K562 (cell line): ENCODE results near the gene TNIK. TPM values are rescaled to one million over a fixed set of nuclear protein-coding genes. Genes with fewer than 3 reads are reported as not detected.

Experiments
- ATAC-seq: fragments of 200-7000 bp; cut with Tn5 transposase; 3 replicates; pipeline ENCODE4 v1.9.1; 2020; ENCODE audit warnings: moderate library complexity
- BruUV-seq: library from RNA; stranded (reverse); fragments of 400-500 nt; replicated peaks from 2 replicates; lab custom pipeline; 2021; lab: Mats Ljungman, UMichigan
- CTCF ChIA-PET: fragments of 300-600 bp; formaldehyde crosslinking; extraction: SDS; loops from one replicate; lab custom pipeline; 2021; ENCODE audit warnings: low intra/inter-chr PET ratio; lab: Yijun Ruan, JAX
- POLR2A ChIA-PET: fragments of 300-600, 350-650 bp; sonication (Branson Sonifier 250); formaldehyde crosslinking; extraction: SDS; loops from one replicate; lab custom pipeline; 2021; ENCODE audit warnings: antibody characterized with exemption, inconsistent platforms; lab: Yijun Ruan, JAX
- DNase-seq, 4 experiments: peaks; one replicate each; pipeline versions ENCODE4 v3.0.0 to v3.0.0-alpha.2; 2011 to 2018; ENCODE audit warnings: low spot score in 3 of 4, mixed read lengths in 3 of 4; ENCODE audit errors: extremely low read depth in 1 of 4
- FAIRE-seq: peaks from 2 replicates; lab custom pipeline; 2011; peaks lifted over from hg19 to GRCh38; lab: Jason Lieb, UNC
- H2AFZ ChIP-seq: 2 replicates; pipeline ENCODE4 v1.6.0; 2011; ENCODE audit warnings: low read depth, low read length, control low read depth, inconsistent platforms
- H3K27ac ChIP-seq: fragments of 200-600 bp; 3 replicates; pipeline ENCODE4 v1.8.0; 2011; ENCODE audit warnings: low read depth, mild to moderate bottlenecking, control low read depth, inconsistent platforms, low read length, moderate library complexity, mixed read lengths; ENCODE audit errors: extremely low read depth
- H3K27me3 ChIP-seq, 2 experiments: fragments of 300-600 bp in 1 of 2; 2 replicates in 1 of 2; 3 replicates in 1 of 2; pipeline versions ENCODE4 v1.6.0 to v1.8.0; 2011; ENCODE audit warnings: inconsistent platforms in 2 of 2, low read length in 2 of 2, mild to moderate bottlenecking in 1 of 2, mixed read lengths in 1 of 2, moderate library complexity in 1 of 2; ENCODE audit not compliant: control insufficient read depth in 2 of 2, insufficient read depth in 2 of 2
- H3K36me3 ChIP-seq: fragments of 300-600 bp; 3 replicates; pipeline ENCODE4 v1.8.0; 2011; ENCODE audit warnings: mild to moderate bottlenecking, low read length, inconsistent platforms; ENCODE audit not compliant: control insufficient read depth, insufficient read depth
- H3K4me1 ChIP-seq, 2 experiments: fragments of 200-600 bp in 1 of 2; replicated peaks in 1 of 2; 2 replicates in 1 of 2; 3 replicates in 1 of 2; pipeline versions ENCODE4 v1.5.1 to v1.8.0; 2011; ENCODE audit warnings: inconsistent platforms in 2 of 2, low read length in 2 of 2, mild to moderate bottlenecking in 1 of 2, mixed read lengths in 1 of 2, moderate library complexity in 1 of 2; ENCODE audit not compliant: control insufficient read depth in 2 of 2, insufficient read depth in 2 of 2
- H3K4me2 ChIP-seq: 2 replicates; pipeline ENCODE4 v1.6.1; 2011; ENCODE audit warnings: low read length, control low read depth, inconsistent platforms, mixed read lengths; ENCODE audit not compliant: insufficient read depth
- H3K4me3 ChIP-seq: fragments of 200-600 bp; sonication (generic), shearing (Covaris generic); 2 replicates; pipeline ENCODE4 v1.5.1; 2016; ENCODE audit warnings: control low read depth, inconsistent platforms
- H3K79me2 ChIP-seq: fragments of 200-600 bp; 3 replicates; pipeline ENCODE4 v1.8.0; 2011; ENCODE audit warnings: low read length, inconsistent platforms; ENCODE audit not compliant: control insufficient read depth, insufficient read depth
- H3K9ac ChIP-seq, 2 experiments: 2 replicates each; pipeline versions ENCODE4 v1.6.0 to v1.6.1; 2011; ENCODE audit warnings: low read depth in 2 of 2, low read length in 2 of 2, control low read depth in 1 of 2, inconsistent platforms in 1 of 2, mild to moderate bottlenecking in 1 of 2, mixed read lengths in 1 of 2; ENCODE audit not compliant: insufficient read depth in 1 of 2
- H3K9me1 ChIP-seq: one replicate; pipeline ENCODE4 v1.6.0; 2011; ENCODE audit warnings: inconsistent platforms, mild to moderate bottlenecking, low read length, moderate library complexity; ENCODE audit not compliant: control insufficient read depth, insufficient read depth
- H3K9me3 ChIP-seq: replicated peaks from 2 replicates; pipeline ENCODE4 v1.5.1; 2011; ENCODE audit warnings: low read depth, low read length, inconsistent platforms; ENCODE audit not compliant: control insufficient read depth, insufficient read depth
- H4K20me1 ChIP-seq: replicated peaks from 2 replicates; pipeline ENCODE4 v1.6.1; 2011; ENCODE audit warnings: low read length, inconsistent platforms, mixed read lengths; ENCODE audit not compliant: control insufficient read depth, insufficient read depth
- ARID3A ChIP-seq: IDR thresholded peaks from 2 replicates; pipeline ENCODE4 v1.6.1; 2012; ENCODE audit warnings: low read depth, low read length, improper control_type of control experiment, borderline replicate concordance
- CBX1 ChIP-seq: sonication (generic); IDR thresholded peaks from 2 replicates; pipeline ENCODE4 v1.6.1; 2016; ENCODE audit warnings: antibody characterized with exemption, low read depth, mild to moderate bottlenecking
- FOXP1 ChIP-seq: sonication (generic); formaldehyde crosslinking; IDR thresholded peaks from 2 replicates; pipeline ENCODE4 v1.8.0; 2022; ENCODE audit warnings: mild to moderate bottlenecking, missing genetic modification reagents
- MEF2D ChIP-seq: conservative IDR thresholded peaks from 2 replicates; pipeline ENCODE4 v1.6.1; 2016; ENCODE audit warnings: low read depth, missing genetic modification characterization, missing compliant biosample characterization
- SIX5 ChIP-seq, 2 experiments: IDR thresholded peaks; 2 replicates each; pipeline ENCODE4 v1.6.1; 2011; ENCODE audit warnings: low read length in 2 of 2, borderline replicate concordance in 1 of 2, low read depth in 1 of 2, mild to moderate bottlenecking in 1 of 2, moderate library complexity in 1 of 2; ENCODE audit not compliant: insufficient read depth in 1 of 2
- ZNF431 ChIP-seq: sonication (generic); formaldehyde crosslinking; IDR thresholded peaks from 2 replicates; pipeline ENCODE4 v1.8.0; 2022; ENCODE audit warnings: mild to moderate bottlenecking, missing genetic modification reagents
- WGBS: fragments of 100-300 bp; shearing (Covaris generic); methylation state at CpG from one replicate; pipeline ENCODE4 v1.1.6; 2016; ENCODE audit warnings: low coverage, mixed read lengths; ENCODE audit not compliant: insufficient coverage; ENCODE audit errors: missing lambda C conversion rate; 5-methylcytosine and 5-hydroxymethylcytosine counted together
- in situ Hi-C: fragments of 300-500 bp; cut with MboI; formaldehyde crosslinking; loops from 4 replicates; pipeline ENCODE4 v1.15.0; 2018; ENCODE audit warnings: inconsistent platforms, mixed read lengths
- intact Hi-C: fragments of 100-400 bp; cut with micrococcal nuclease; formaldehyde crosslinking; loops from 2 replicates; pipeline ENCODE4 v1.14.2; 2022
- polyA plus RNA-seq, 8 experiments: library from polyadenylated mRNA; depleted of rRNA in 4 of 8; stranded (reverse) in 5 of 8; unstranded in 3 of 8; fragments of >200 nt; fragmentation: Nextera tagmentation in 2 of 8; fragmentation: Illumina TruSeq in 1 of 8; extraction: Ambion mirVana in 2 of 8; extraction: Trizol in 1 of 8; gene quantifications; 2 replicates each; pipeline versions ENCODE4 v1.2.1 to v1.2.3, GENCODE V29; 2011 to 2014; ENCODE audit warnings: inconsistent platforms in 1 of 8, missing spikeins in 1 of 8
- total RNA-seq, 7 experiments: library from RNA; depleted of rRNA in 6 of 7; stranded (reverse); fragments of >200 nt in 6 of 7; fragmentation: Illumina TruSeq in 2 of 7; extraction: Trizol in 2 of 7; gene quantifications; 2 replicates each; pipeline versions ENCODE4 v1.2.1 to v1.2.3, GENCODE V29; 2011 to 2021; ENCODE audit warnings: low replicate concordance in 1 of 7

The TNIK gene
- total and polyA plus RNA-seq, 9 of the 15 experiments (the other 6 are each of a cell fraction or from before 2014, with no cell fraction given): 6.6 to 39.0 (median 24.7) TPM

- no peak for TF ChIP-seq SIX5 (IDR thresholded peaks at IDR 0.05; ENCODE audit: borderline replicate concordance in 1 of 2, insufficient read depth in 1 of 2, low read depth in 1 of 2, low read length in 2 of 2)
These were observed 158.2 kb downstream of the TNIK start (continued) for GRCh38 chr3:171301998-171302397.

- POLR2A ChIA-PET: no interaction called here
- Histone ChIP-seq H3K9ac (no peak overlapping the region), H3K27me3 (no peaks in the 10 kb centered on the region), H3K4me1 (peaks cover 0 to 9% of the 10 kb centered on the region in 2 experiments; a peak in 2 of 5 replicates), H3K9me1 (peaks cover 4% of the 10 kb centered on the region), H3K9me3 (no peaks in the 10 kb centered on the region), H3K36me3 (no peaks in the 10 kb centered on the region), H3K4me2 (no peak overlapping the region), H2AFZ (no peak overlapping the region), H3K4me3 (no peak overlapping the region), H3K27ac (no peak overlapping the region), H3K79me2 (peaks cover 8% of the 10 kb centered on the region), H4K20me1 (no peaks in the 10 kb centered on the region)
- 67% methylated on average over 1 of the region's 1 CpG for WGBS
- CTCF ChIA-PET: no interaction called here
- TF ChIP-seq ZNF431 (CRISPR knock-in tag): no peak
- TF ChIP-seq ARID3A: no peak
- no peak for TF ChIP-seq FOXP1 (CRISPR knock-in tag)
- no peak for TF ChIP-seq CBX1
- TF ChIP-seq MEF2D (tag): no peak
- ATAC-seq (no peak), DNase-seq (no peak), FAIRE-seq (no peak)
- BruUV-seq: no TSS peak
- in situ Hi-C loops (no loop called here), intact Hi-C loops (no loop called here)
These were observed 159.2 kb downstream of the TNIK start for GRCh38 chr3:171301002-171301401.
